Mesendoderm (in vitro differentiated cells): ENCODE results near the gene PGPEP1. TPM values are rescaled to one million over a fixed set of nuclear protein-coding genes. Genes with fewer than 3 reads are reported as not detected.

ENCODE experiments used
- DNase-seq: peaks from one replicate; pipeline ENCODE4 v3.0.0; 2013
- H2AK5ac ChIP-seq: 2 replicates; pipeline ENCODE4 v1.6.1; 2013; ENCODE audit warnings: low read length, inconsistent platforms
- H2BK120ac ChIP-seq: 2 replicates; pipeline ENCODE4 v1.6.1; 2013; ENCODE audit warnings: low read depth, mild to moderate bottlenecking, low read length, moderate library complexity, mixed read lengths
- H2BK15ac ChIP-seq: replicated peaks from 2 replicates; pipeline ENCODE4 v1.6.1; 2013; ENCODE audit warnings: low read depth, mild to moderate bottlenecking, moderate library complexity
- H2BK5ac ChIP-seq: 2 replicates; pipeline ENCODE4 v1.6.1; 2013; ENCODE audit warnings: low read length, inconsistent platforms
- H3K18ac ChIP-seq: 2 replicates; pipeline ENCODE4 v1.6.1; 2013; ENCODE audit warnings: mild to moderate bottlenecking, low read length, mixed read lengths
- H3K23ac ChIP-seq: one replicate; pipeline ENCODE4 v1.6.1; 2013; ENCODE audit warnings: low read length
- H3K27ac ChIP-seq: 2 replicates; pipeline ENCODE4 v1.5.1; 2013; ENCODE audit warnings: low read depth, mild to moderate bottlenecking, inconsistent platforms, low read length, moderate library complexity
- H3K27me3 ChIP-seq: 2 replicates; pipeline ENCODE4 v1.6.1; 2013; ENCODE audit warnings: low read length, control low read depth, mild to moderate bottlenecking, inconsistent platforms; ENCODE audit not compliant: insufficient read depth, poor library complexity
- H3K36me3 ChIP-seq: 2 replicates; pipeline ENCODE4 v1.6.1; 2013; ENCODE audit warnings: low read length, inconsistent platforms; ENCODE audit not compliant: control insufficient read depth, insufficient read depth
- H3K4ac ChIP-seq: one replicate; pipeline ENCODE4 v1.6.1; 2013; ENCODE audit warnings: low read depth, mild to moderate bottlenecking, low read length, moderate library complexity
- H3K4me1 ChIP-seq: 2 replicates; pipeline ENCODE4 v1.6.1; 2013; ENCODE audit warnings: low read depth, low read length, inconsistent platforms; ENCODE audit not compliant: control insufficient read depth
- H3K4me2 ChIP-seq: 2 replicates; pipeline ENCODE4 v1.6.1; 2013; ENCODE audit warnings: low read length
- H3K4me3 ChIP-seq: 2 replicates; pipeline ENCODE4 v1.5.1; 2013; ENCODE audit warnings: mild to moderate bottlenecking, low read length
- H3K56ac ChIP-seq: one replicate; pipeline ENCODE4 v1.6.1; 2013; ENCODE audit warnings: low read length
- H3K79me1 ChIP-seq: 2 replicates; pipeline ENCODE4 v1.6.1; 2013; ENCODE audit warnings: low read length, inconsistent platforms
- H3K79me2 ChIP-seq: 2 replicates; pipeline ENCODE4 v1.6.1; 2013; ENCODE audit warnings: mild to moderate bottlenecking, low read length; ENCODE audit not compliant: control insufficient read depth, insufficient read depth
- H3K9ac ChIP-seq: 2 replicates; pipeline ENCODE4 v1.6.1; 2013; ENCODE audit warnings: low read length, inconsistent platforms
- H4K5ac ChIP-seq: one replicate; pipeline ENCODE4 v1.6.1; 2013; ENCODE audit warnings: low read length
- H4K8ac ChIP-seq: one replicate; pipeline ENCODE4 v1.6.1; 2013; ENCODE audit warnings: low read depth, mild to moderate bottlenecking, control low read depth, low read length, moderate library complexity
- WGBS: extraction: QIAGEN DNeasy Blood & Tissue Kit; methylation state at CpG from one replicate; pipeline ENCODE4 v1.1.7; 2013; ENCODE audit warnings: low lambda C conversion rate, missing lambda C conversion rate; ENCODE audit not compliant: insufficient coverage; ENCODE audit errors: extremely low coverage; 5-methylcytosine and 5-hydroxymethylcytosine counted together
- small RNA-seq: library from polyadenylated mRNA; stranded (forward); fragments of <200 nt; extraction: miRNeasy Mini kit (QIAGEN cat#:217004); gene quantifications from one replicate; pipeline ENCODE3, GENCODE V24; 2013; ENCODE audit not compliant: insufficient read depth

PGPEP1 gene

GRCh38 chr19:18418029-18418482 lies 77.7 kb downstream of the PGPEP1 start:
- Histone ChIP-seq H4K8ac (no peak overlapping the region), H3K9ac (peak overlapping the region; percentile 82), H3K27ac (peak overlapping the region; percentile 31), H2AK5ac (peak overlapping the region; percentile 74), H3K4me2 (peak overlapping the region; percentile 66), H3K4ac (peak overlapping the region; percentile 9), H3K23ac (no peak overlapping the region), H4K5ac (no peak overlapping the region), H2BK120ac (peak overlapping the region; percentile 14), H3K36me3 (no peaks in the 10 kb centered on the region), H3K27me3 (no peaks in the 10 kb centered on the region), H3K4me3 (no peak overlapping the region), H2BK15ac (no peak overlapping the region), H3K56ac (peak overlapping the region; percentile 95), H3K79me2 (peaks cover 5% of the 10 kb centered on the region), H3K4me1 (peaks cover 7% of the 10 kb centered on the region), H3K18ac (peak overlapping the region; percentile 29), H2BK5ac (peak overlapping the region; percentile 80), H3K79me1 (peaks cover 4% of the 10 kb centered on the region)
- WGBS: no CpG with 5 or more reads among the region's 30 CpGs
- DNase-seq: no peak

GRCh38 chr19:18418483-18419194 lies 78.2 kb downstream of the PGPEP1 start:
- no peaks in the 10 kb centered on the region for H3K27me3 ChIP-seq
- H4K8ac ChIP-seq: no peak overlapping the region
- no peak overlapping the region for H3K4ac ChIP-seq
- WGBS: no CpG with 5 or more reads among the region's 39 CpGs
- H3K79me2 ChIP-seq: peaks cover 7% of the 10 kb centered on the region
- H3K4me3 ChIP-seq: no peak overlapping the region
- H3K23ac ChIP-seq: no peak overlapping the region
- H3K4me1 ChIP-seq: peaks cover 7% of the 10 kb centered on the region
- peak overlapping the region; percentile 95 for H3K56ac ChIP-seq
- no peaks in the 10 kb centered on the region for H3K36me3 ChIP-seq
- H2AK5ac ChIP-seq: peak overlapping the region; percentile 54
- peak overlapping the region; percentile 19 for H3K4me2 ChIP-seq
- H3K79me1 ChIP-seq: peaks cover 8% of the 10 kb centered on the region
- peak overlapping the region; percentile 5 for H3K18ac ChIP-seq
- peak overlapping the region; percentile 31 for H3K27ac ChIP-seq
- DNase-seq: no peak
- H4K5ac ChIP-seq: no peak overlapping the region
- peak overlapping the region; percentile 70 for H3K9ac ChIP-seq
- H2BK120ac ChIP-seq: peak overlapping the region; percentile 14
- peak overlapping the region; percentile 45 for H2BK5ac ChIP-seq
- H2BK15ac ChIP-seq: no peak overlapping the region

- Histone ChIP-seq H3K79me2 (peaks cover 7% of the 10 kb centered on the region), H3K23ac (no peak within 1 kb of the TSS), H3K79me1 (peaks cover 8% of the 10 kb centered on the region), H3K27ac (peak within 1 kb of the TSS; percentile 31), H4K8ac (no peak within 1 kb of the TSS), H3K9ac (peak within 1 kb of the TSS; percentile 70), H2BK120ac (peak within 1 kb of the TSS; percentile 14), H3K18ac (peak within 1 kb of the TSS; percentile 20), H2BK15ac (no peak within 1 kb of the TSS), H3K4me3 (peak within 1 kb of the TSS; percentile 29), H3K36me3 (no peaks in the 10 kb centered on the region), H3K4me1 (peaks cover 7% of the 10 kb centered on the region), H2BK5ac (peak within 1 kb of the TSS; percentile 45), H4K5ac (no peak within 1 kb of the TSS), H3K4me2 (peak within 1 kb of the TSS; percentile 45), H2AK5ac (peak within 1 kb of the TSS; percentile 54), H3K27me3 (no peaks in the 10 kb centered on the region), H3K56ac (peak within 1 kb of the TSS; percentile 95), H3K4ac (peak within 1 kb of the TSS; percentile 58)
- peak; percentile 86 for DNase-seq
- WGBS: no CpG with 5 or more reads among the region's 80 CpGs
These were observed 78.8 kb downstream of the PGPEP1 start, which contains the start of gene SSBP4 for GRCh38 chr19:18419195-18419698. Gene SSBP4, plus strand, starts transcription at chr19:18419398. Its CDS starts 251 bp downstream, at chr19:18419649.

Small RNAs within 50 kb of the gene (small RNA-seq; reads per million reads assigned to genes)
- gene MIR3189 (not detected), gene RN7SL513P (not detected)
